SK-N-MC (cell line): ENCODE data around the gene HDAC4.

Experiments used
- DNase-seq: peaks from one replicate; pipeline ENCODE4 v3.0.0-alpha.2; 2011; ENCODE audit warnings: low read depth, low spot score
- H3K27ac ChIP-seq: fragments of 200-600 bp; sonication (generic); 2 replicates; pipeline ENCODE4 v1.5.1; 2016; ENCODE audit warnings: mixed run types
- H3K36me3 ChIP-seq: fragments of 200-600 bp; sonication (generic); 2 replicates; pipeline ENCODE4 v1.6.1; 2017; ENCODE audit warnings: antibody characterized with exemption, low read length, mixed read lengths; ENCODE audit not compliant: insufficient read depth
- H3K4me3 ChIP-seq: fragments of 200-600 bp; sonication (generic); 2 replicates; pipeline ENCODE4 v1.5.1; 2016
- H3K9ac ChIP-seq: fragments of 200-600 bp; sonication (generic); 2 replicates; pipeline ENCODE4 v1.8.0; 2017; ENCODE audit warnings: mixed run types, mixed read lengths; ENCODE audit not compliant: insufficient read length
- H3K9me3 ChIP-seq: fragments of 200-600 bp; sonication (generic); 2 replicates; pipeline ENCODE4 v1.6.1; 2017; ENCODE audit warnings: low read depth, mild to moderate bottlenecking, antibody characterized with exemption, low read length, moderate library complexity, mixed read lengths
- EZH2 ChIP-seq: fragments of 200-600 bp; sonication (generic); IDR thresholded peaks from one replicate; pipeline ENCODE4 v1.6.1; 2017; ENCODE audit warnings: antibody characterized with exemption
- FOXP2 ChIP-seq: optimal IDR thresholded peaks from 2 replicates; pipeline ENCODE3; 2011; ENCODE audit warnings: mild to moderate bottlenecking, moderate library complexity; ENCODE audit not compliant: insufficient read depth; ENCODE audit errors: extremely low read length, control extremely low read depth
- POLR2AphosphoS5 ChIP-seq: IDR thresholded peaks from 2 replicates; pipeline ENCODE4 v1.6.1; 2012; ENCODE audit warnings: mild to moderate bottlenecking, low read depth, low read length, borderline replicate concordance

Gene HDAC4

DNA sequence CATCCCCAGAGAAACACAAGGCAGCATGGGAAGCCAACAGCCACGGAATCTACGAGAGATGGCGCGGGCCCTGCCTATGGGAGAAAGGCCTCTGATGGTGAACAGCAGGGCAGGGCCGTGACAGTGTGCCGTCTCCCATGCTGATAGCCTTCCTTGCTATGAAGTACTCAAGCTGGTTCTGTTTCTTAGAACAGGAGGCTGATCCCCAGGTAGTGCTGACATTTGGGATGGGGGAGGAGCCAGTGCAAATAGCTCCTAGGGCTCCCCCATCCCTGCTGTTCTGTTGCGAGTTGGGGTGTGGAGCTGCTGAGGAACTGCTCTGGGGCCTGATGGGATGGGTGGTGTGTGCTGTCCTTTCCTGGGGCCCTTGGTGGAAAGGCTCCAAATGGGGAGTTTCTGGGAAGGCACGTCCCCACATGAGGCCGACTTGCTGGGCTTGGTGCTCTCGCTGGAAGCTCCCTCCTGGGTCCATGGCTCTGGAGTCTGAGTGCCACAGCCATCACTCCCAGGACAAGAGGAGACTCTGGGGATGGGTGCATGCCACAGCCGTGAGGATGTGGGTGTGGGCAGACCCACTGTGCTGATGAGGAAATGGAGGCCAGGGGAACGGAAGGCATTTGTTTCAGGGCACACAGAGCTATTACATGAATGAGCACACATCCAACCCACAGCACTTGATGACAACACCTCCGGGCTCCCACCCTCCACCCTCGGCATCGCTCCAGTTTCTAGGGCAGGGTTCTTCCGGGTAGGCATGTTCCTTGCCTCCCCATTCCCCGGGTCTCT is 246.8 kb downstream of the HDAC4 start:
- no peak overlapping the region for H3K27ac ChIP-seq
- H3K4me3 ChIP-seq: no peak overlapping the region
- no peak overlapping the region for H3K9ac ChIP-seq
- DNase-seq: no peak
- H3K36me3 ChIP-seq: peaks cover 2% of the 10 kb centered on the region; the same call in 1 of the 2 replicates
- no peaks in the 10 kb centered on the region for H3K9me3 ChIP-seq
- TF ChIP-seq EZH2 (no peak), FOXP2 (no peak), POLR2AphosphoS5 (no peak)

DNA sequence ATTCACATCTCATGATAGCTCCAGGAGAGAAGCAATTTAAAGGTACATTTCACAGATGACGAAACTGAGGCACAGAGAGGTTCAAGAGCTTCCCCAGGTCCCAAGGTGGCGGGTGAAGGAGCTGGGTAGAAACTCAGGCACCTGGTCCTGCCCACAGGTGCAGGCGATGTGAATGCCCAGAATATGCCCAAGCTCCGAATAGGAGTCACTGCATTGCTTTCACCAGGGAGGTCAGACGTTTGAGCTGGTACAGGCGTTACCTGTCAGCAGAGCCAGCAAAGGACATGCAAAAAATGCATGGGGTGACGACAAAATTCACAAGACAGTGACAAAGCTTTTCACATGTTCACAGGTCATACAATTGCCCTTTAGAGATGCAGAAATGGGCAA is 247.9 kb downstream of the HDAC4 start:
- Histone ChIP-seq H3K36me3 (peaks cover 2% of the 10 kb centered on the region; the same call in 1 of the 2 replicates), H3K9ac (no peak overlapping the region), H3K9me3 (no peaks in the 10 kb centered on the region), H3K4me3 (no peak overlapping the region), H3K27ac (no peak overlapping the region)
- DNase-seq: no peak
- TF ChIP-seq POLR2AphosphoS5: no peak
- TF ChIP-seq EZH2: no peak
- TF ChIP-seq FOXP2: no peak

GRCh38 chr2:239152239-239152915 is 248.4 kb downstream of the HDAC4 start:
- no peak for DNase-seq
- Histone ChIP-seq H3K36me3 (peaks cover 2% of the 10 kb centered on the region; the same call in 1 of the 2 replicates), H3K27ac (no peak overlapping the region), H3K9ac (no peak overlapping the region), H3K9me3 (no peaks in the 10 kb centered on the region), H3K4me3 (no peak overlapping the region)
- TF ChIP-seq EZH2 (no peak), FOXP2 (no peak), POLR2AphosphoS5 (no peak)

- Histone ChIP-seq H3K9me3 (no peaks in the 10 kb centered on the region), H3K36me3 (peaks cover 2% of the 10 kb centered on the region; the same call in 1 of the 2 replicates), H3K27ac (no peak overlapping the region), H3K4me3 (no peak overlapping the region), H3K9ac (no peak overlapping the region)
- TF ChIP-seq POLR2AphosphoS5: no peak
- no peak for TF ChIP-seq EZH2
- no peak for TF ChIP-seq FOXP2
- no peak for DNase-seq
These were observed 249.4 kb downstream of the HDAC4 start for GRCh38 chr2:239151201-239152131.

GRCh38 chr2:239150125-239151011 is 250.5 kb downstream of the HDAC4 start:
- peaks cover 2% of the 10 kb centered on the region; the same call in 1 of the 2 replicates for H3K36me3 ChIP-seq
- no peak overlapping the region for H3K27ac ChIP-seq

GRCh38 chr2:239149501-239149900 is 251.3 kb downstream of the HDAC4 start:
- Histone ChIP-seq H3K27ac (no peak overlapping the region), H3K36me3 (no peaks in the 10 kb centered on the region), H3K9me3 (no peaks in the 10 kb centered on the region), H3K9ac (no peak overlapping the region), H3K4me3 (no peak overlapping the region)
- TF ChIP-seq FOXP2: no peak
- TF ChIP-seq EZH2: no peak
- TF ChIP-seq POLR2AphosphoS5: no peak
- DNase-seq: no peak

More at GRCh38 chr2:239150125-239151011, 250.5 kb downstream of the HDAC4 start:
- H3K4me3 ChIP-seq: no peak overlapping the region
- TF ChIP-seq POLR2AphosphoS5 (no peak), EZH2 (no peak), FOXP2 (no peak)
- no peaks in the 10 kb centered on the region for H3K9me3 ChIP-seq
- DNase-seq: no peak
- no peak overlapping the region for H3K9ac ChIP-seq

DNA sequence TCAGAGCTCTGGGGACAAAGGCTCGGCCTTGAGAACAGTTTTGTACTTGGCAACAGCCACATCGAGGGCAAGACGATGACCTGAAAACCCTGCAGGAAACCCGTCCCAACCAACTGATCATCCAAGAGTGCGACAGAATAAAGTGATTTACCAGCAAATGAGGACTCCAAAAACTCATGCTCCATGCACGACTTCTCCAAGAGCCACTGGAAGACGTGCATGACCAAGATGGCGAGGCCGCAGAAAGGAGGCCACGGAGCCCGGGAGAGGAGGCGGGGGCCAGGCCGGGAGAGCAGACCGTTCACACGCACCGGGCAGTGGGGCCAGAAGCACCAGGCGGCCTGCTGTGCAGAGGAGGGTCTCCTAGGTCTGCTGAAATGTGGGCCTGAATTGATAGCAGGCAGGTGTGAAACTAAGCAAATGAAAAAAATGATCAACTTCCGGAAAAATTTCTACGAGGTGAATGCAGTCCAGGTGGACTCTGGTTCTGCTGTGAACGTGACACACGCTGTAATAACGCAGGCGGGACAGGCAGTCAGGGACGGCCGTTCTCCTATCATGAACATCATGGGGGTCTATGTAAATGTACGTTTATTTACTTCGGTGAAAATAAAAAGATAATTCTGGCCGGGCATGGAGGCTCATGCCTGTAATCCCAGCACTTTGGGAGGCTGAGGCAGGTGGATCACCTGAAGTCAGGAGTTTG is 252.2 kb downstream of the HDAC4 start:
- no peak for TF ChIP-seq POLR2AphosphoS5
- TF ChIP-seq EZH2: no peak
- TF ChIP-seq FOXP2: no peak
- H3K36me3 ChIP-seq: no peaks in the 10 kb centered on the region

More for the DNA sequence above, 252.2 kb downstream of the HDAC4 start:
- no peak overlapping the region for H3K9ac ChIP-seq
- no peak for DNase-seq
- no peak overlapping the region for H3K27ac ChIP-seq
- H3K9me3 ChIP-seq: no peaks in the 10 kb centered on the region
- no peak overlapping the region for H3K4me3 ChIP-seq
